ENCODE measurements around the gene CACNA1I.

CACNA1I gene

DNA sequence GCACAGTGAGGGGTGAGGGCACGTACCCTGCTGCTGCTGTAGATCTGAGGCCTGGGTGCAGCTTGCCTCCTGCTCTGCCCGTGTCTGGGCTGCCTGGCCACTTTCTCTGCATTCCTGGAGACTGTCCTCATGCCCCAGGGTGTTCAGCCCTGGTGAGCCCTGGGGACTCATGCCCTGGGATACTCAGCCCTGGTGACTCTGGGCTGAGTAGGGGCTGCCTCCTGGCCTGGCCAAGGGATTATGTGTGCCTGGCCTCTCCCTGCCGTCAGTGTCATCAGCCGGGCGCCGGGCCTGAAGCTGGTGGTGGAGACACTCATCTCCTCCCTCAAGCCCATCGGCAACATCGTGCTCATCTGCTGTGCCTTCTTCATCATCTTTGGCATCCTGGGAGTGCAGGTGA lies 94.7 kb downstream of the CACNA1I start:
- no peak for ATAC-seq
- DNase-seq: no peak
- Mint-ChIP-seq H3K27ac (no peak overlapping the region), H3K9me3 (peaks cover 0 to 7% of the 10 kb centered on the region in 2 donors), H3K27me3 (peaks cover 30% of the 10 kb centered on the region), H3K4me1 (peaks cover 38% of the 10 kb centered on the region), H3K4me3 (no peak overlapping the region)

DNA sequence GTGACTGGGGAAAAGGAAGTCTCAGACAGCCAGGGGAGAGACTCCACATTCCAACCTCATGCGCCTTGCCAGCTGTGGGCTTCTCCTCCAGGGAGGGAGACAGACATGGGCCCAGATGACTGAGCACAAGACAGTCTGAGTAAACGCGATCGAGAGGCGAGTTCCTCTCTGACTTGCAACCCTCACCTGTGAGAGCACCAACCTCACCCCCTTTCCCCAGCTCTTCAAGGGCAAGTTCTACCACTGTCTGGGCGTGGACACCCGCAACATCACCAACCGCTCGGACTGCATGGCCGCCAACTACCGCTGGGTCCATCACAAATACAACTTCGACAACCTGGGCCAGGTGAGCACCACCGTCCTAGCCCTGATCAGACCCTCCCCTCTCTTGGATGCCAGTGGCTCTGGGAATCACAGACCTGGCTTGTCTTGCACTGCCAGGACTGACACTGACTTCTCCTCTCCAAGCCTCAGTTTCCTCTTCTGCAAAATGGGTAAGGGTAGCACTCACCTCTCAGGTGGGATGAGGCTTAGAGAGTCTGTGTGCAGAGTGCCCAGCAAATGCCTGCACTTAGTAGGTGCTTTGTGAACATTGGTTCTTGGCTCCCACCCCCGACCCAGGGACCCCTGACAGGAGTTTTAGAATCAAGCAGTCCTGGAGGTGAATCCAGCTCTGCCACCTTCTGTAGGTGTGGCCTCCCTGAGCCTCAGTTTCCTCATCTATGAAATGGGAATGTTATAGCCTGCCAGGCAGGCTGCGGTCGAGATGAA lies 95.3 kb downstream of the CACNA1I start:
- H3K4me3 Mint-ChIP-seq: no peak overlapping the region
- H3K9me3 Mint-ChIP-seq: peaks cover 4 to 13% of the 10 kb centered on the region in 2 donors
- peaks cover 30% of the 10 kb centered on the region for H3K27me3 Mint-ChIP-seq
- peaks cover 36% of the 10 kb centered on the region for H3K4me1 Mint-ChIP-seq
- peak overlapping the region in 1 of 2 donors; percentile 12 for H3K27ac Mint-ChIP-seq
- no peak for ATAC-seq
- no peak for DNase-seq

DNA sequence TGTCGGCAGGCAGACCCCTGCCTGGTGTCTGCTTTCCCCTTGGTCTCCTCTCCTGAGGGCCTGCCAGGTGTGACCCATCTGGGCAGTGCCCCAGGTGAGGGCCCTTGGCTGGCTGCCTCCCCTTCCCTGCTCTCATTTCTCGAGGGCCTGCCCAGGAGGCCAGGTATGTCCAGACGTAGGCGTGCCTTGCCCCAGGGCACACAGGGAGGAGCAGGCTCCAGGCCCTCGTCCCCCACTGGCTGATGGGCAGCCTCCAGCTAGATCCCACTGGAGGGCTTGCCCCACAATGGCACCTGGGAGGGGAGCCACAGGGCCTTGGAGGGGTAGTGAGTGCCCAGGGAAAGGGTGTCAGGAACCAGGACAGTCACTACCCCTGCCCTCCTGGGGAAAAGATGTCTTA lies 95.9 kb downstream of the CACNA1I start:
- H3K9me3 Mint-ChIP-seq: peaks cover 11 to 20% of the 10 kb centered on the region in 2 donors
- peaks cover 24% of the 10 kb centered on the region for H3K27me3 Mint-ChIP-seq
- DNase-seq (no peak), ATAC-seq (no peak)
- peaks cover 29% of the 10 kb centered on the region for H3K4me1 Mint-ChIP-seq
- no peak overlapping the region for H3K4me3 Mint-ChIP-seq
- H3K27ac Mint-ChIP-seq: no peak overlapping the region

DNA sequence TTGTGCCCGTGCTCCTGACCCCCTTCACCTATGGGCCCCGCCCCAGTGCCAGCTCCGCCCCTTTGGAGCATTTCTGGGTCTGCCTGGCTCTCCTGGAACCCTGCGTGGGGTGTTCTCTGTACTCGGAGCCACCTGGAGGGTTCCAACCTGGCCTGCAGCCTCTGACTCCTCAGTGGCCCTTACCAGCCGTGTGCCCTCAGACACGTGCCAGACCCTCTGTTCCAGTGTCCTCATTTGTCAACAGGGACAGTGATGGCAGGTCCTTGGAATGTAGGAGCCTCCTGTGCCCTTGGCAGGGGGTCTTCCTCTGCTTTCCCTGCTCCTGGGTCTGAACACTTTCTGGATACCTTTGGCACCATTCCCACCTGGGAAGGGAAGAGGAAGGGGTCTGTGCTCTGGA lies 96.4 kb downstream of the CACNA1I start:
- peaks cover 15 to 24% of the 10 kb centered on the region in 2 donors for H3K9me3 Mint-ChIP-seq
- ATAC-seq: no peak
- no peak overlapping the region for H3K4me3 Mint-ChIP-seq
- H3K4me1 Mint-ChIP-seq: peaks cover 27% of the 10 kb centered on the region
- no peak for DNase-seq
- peaks cover 24% of the 10 kb centered on the region for H3K27me3 Mint-ChIP-seq
- peak overlapping the region in 1 of 2 donors; percentile 44 for H3K27ac Mint-ChIP-seq

DNA sequence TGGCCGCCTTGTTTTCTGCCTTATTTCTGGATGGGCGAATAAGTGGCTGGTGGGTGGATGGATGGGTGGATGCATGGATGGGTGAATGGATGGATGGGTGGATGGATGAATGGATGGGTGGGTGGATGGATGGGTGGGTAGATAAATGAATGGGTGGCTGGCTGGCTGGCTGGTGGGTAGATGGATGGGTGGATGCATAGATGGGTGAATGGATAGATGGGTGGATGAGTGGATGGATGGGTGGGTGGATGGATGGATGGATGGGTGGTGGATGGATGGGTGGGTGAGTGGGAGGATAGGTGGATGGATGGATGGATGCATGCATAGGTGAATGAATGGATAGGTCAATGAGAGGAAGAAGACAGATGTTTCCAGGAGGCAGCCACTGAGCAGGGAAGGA lies 98.9 kb downstream of the CACNA1I start:
- Mint-ChIP-seq H3K27ac (no peak overlapping the region), H3K4me1 (peaks cover 6% of the 10 kb centered on the region), H3K4me3 (no peak overlapping the region), H3K9me3 (peaks cover 22 to 44% of the 10 kb centered on the region in 2 donors), H3K27me3 (peaks cover 8% of the 10 kb centered on the region)
- DNase-seq (no peak), ATAC-seq (no peak)

DNA sequence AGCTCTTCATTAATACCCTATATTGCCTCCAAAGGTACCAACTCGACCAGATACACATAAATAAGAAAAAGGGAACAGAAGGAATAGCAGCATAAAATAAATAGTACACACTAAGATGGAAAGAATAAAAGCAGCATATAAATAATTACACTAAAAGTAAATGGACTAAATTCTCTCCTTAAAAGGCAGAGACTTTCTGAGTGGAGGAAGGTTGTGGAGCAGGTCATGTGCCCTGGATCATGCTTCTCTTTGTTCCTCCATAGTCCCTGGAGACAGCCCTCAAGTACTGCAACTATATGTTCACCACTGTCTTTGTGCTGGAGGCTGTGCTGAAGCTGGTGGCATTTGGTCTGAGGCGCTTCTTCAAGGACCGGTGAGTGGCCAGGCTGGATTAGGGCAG lies 101.4 kb downstream of the CACNA1I start:
- H3K27me3 Mint-ChIP-seq: no peaks in the 10 kb centered on the region
- DNase-seq: no peak
- no peak overlapping the region for H3K27ac Mint-ChIP-seq
- H3K9me3 Mint-ChIP-seq: peaks cover 22 to 44% of the 10 kb centered on the region in 2 donors
- H3K4me1 Mint-ChIP-seq: no peaks in the 10 kb centered on the region
- ATAC-seq: no peak
- H3K4me3 Mint-ChIP-seq: no peak overlapping the region

DNA sequence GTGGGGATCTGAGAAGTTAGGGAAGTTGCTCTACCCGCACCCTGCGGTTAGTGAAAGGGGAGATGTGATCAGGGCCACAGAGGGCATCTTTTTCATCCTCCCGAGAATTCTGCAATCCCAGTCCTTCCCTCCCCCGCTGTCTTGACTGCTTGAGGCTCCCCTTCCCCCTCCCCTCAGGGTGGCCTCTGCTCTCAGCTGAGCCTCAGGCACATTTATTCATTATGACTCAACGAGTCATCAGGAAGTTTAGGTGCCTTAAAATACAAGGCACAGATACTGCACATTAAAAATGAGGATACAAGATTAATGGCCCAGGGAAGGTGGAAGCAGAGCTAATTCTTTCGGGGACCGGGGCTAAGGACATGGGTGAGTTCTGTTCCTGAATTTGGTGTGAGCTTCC lies 104.0 kb downstream of the CACNA1I start:
- H3K27me3 Mint-ChIP-seq: no peaks in the 10 kb centered on the region
- no peak overlapping the region for H3K27ac Mint-ChIP-seq
- no peak overlapping the region for H3K4me3 Mint-ChIP-seq
- peaks cover 22 to 43% of the 10 kb centered on the region in 2 donors for H3K9me3 Mint-ChIP-seq
- no peaks in the 10 kb centered on the region for H3K4me1 Mint-ChIP-seq
- no peak for ATAC-seq
- no peak for DNase-seq

DNA sequence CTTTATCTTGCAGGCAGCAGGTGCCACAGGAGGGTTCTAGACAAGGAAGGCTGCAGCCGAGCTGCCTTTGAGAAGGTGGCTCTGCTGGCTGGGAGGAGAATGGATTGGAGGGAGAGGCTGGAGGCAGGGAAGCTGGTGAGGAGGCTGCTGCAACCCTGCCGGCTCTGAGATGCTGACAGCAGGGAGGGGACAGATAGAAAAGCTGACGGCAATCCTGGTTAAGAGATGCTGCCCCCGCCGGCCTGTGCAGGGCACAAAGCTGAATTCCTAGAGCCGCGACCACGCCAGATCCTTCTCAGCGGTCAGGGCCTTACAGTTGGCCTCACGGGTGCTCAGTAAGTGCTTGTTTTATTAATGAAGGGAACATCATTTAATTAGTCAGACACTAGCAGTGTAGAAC lies 105.4 kb downstream of the CACNA1I start:
- DNase-seq: no peak
- H3K4me3 Mint-ChIP-seq: no peak overlapping the region

DNA sequence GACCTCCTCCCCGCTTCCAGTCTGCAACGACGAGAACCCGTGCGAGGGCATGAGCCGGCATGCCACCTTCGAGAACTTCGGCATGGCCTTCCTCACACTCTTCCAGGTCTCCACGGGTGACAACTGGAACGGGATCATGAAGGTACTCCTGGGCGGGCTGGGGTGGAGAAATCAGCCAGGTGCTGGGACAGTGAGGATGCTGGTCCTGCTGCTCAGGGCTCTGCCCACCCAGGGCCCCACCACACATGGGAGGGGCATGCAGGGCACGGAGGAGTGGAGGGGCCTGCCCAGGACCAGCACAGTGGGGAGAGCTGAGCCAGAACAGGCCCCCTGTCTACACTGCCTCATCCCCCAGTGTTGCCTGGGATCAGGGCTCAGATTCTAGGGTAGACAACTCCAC lies 107.4 kb downstream of the CACNA1I start:
- DNase-seq (no peak), ATAC-seq (no peak)

More for the DNA sequence above, 105.4 kb downstream of the CACNA1I start:
- no peaks in the 10 kb centered on the region for H3K27me3 Mint-ChIP-seq
- no peaks in the 10 kb centered on the region for H3K4me1 Mint-ChIP-seq
- peak overlapping the region in 1 of 2 donors; percentile 27 for H3K27ac Mint-ChIP-seq
- ATAC-seq: no peak
- H3K9me3 Mint-ChIP-seq: peaks cover 16 to 29% of the 10 kb centered on the region in 2 donors

DNA sequence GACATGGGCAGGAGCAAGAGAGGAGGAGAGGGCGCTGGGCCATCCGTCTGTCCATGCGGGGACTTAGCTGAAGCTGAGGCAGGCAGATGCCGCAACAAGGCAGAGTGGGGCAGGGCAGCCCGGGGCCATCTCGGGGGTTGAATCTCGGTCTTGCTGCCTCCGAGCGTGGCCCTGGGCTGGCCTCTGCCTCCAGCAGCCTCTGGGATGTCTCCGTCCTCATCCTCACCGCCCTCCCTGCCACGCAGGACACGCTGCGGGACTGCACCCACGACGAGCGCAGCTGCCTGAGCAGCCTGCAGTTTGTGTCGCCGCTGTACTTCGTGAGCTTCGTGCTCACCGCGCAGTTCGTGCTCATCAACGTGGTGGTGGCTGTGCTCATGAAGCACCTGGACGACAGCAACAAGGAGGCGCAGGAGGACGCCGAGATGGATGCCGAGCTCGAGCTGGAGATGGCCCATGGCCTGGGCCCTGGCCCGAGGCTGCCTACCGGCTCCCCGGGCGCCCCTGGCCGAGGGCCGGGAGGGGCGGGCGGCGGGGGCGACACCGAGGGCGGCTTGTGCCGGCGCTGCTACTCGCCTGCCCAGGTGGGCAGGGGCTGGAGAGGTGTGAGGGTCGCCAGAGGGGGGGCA lies 108.4 kb downstream of the CACNA1I start:
- ATAC-seq: no peak
- peaks cover 3% of the 10 kb centered on the region for H3K27me3 Mint-ChIP-seq
- DNase-seq: no peak
- H3K9me3 Mint-ChIP-seq: peaks cover 0 to 1% of the 10 kb centered on the region in 2 donors
- H3K4me3 Mint-ChIP-seq: no peak overlapping the region
- H3K27ac Mint-ChIP-seq: no peak overlapping the region
- H3K4me1 Mint-ChIP-seq: no peaks in the 10 kb centered on the region

More for the DNA sequence above, 107.4 kb downstream of the CACNA1I start:
- H3K4me1 Mint-ChIP-seq: no peaks in the 10 kb centered on the region
- H3K27me3 Mint-ChIP-seq: no peaks in the 10 kb centered on the region
- H3K9me3 Mint-ChIP-seq: peaks cover 0 to 10% of the 10 kb centered on the region in 2 donors
- H3K27ac Mint-ChIP-seq: no peak overlapping the region
- no peak overlapping the region for H3K4me3 Mint-ChIP-seq

DNA sequence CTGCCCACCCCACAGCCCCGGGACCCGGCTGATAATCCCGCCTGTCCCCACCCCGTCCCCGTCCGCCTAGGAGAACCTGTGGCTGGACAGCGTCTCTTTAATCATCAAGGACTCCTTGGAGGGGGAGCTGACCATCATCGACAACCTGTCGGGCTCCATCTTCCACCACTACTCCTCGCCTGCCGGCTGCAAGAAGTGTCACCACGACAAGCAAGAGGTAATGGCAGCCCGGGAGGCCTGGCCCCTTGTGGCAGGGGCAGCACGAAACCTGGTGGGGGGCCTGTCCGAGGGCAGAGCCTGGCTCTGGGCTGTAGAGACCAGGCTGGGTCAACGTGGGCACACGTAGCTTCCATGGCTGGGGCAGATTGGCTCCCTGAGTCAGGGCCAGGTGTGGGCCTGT lies 109.1 kb downstream of the CACNA1I start:
- ATAC-seq (no peak), DNase-seq (no peak)
- Mint-ChIP-seq H3K9me3 (no peaks in the 10 kb centered on the region), H3K27ac (no peak overlapping the region), H3K27me3 (peaks cover 10% of the 10 kb centered on the region), H3K4me1 (peaks cover under 1% of the 10 kb centered on the region), H3K4me3 (no peak overlapping the region)

DNA sequence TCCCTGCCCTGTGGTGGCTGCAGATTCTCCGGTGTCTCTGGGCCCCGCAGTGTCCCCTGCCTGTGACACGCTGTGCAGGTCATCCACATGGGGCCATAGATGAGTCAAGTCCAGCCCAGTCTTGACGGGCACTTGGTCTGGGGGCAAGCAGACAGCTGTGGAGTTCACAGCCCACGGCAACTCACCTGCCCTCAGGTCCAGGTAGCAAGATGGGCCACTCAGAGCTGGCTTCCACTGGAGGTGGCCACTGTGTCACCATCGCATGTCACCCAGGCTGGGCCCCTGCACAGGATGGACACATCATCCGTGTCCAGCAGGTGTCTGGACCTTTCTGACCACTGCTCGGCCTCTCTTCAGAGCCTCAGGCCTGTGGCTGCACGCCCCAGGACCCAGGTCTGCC lies 109.9 kb downstream of the CACNA1I start:
- no peak for ATAC-seq
- H3K4me3 Mint-ChIP-seq: no peak overlapping the region
- peaks cover 6% of the 10 kb centered on the region for H3K4me1 Mint-ChIP-seq
- DNase-seq: no peak
- peaks cover 17% of the 10 kb centered on the region for H3K27me3 Mint-ChIP-seq
- H3K27ac Mint-ChIP-seq: no peak overlapping the region
- no peaks in the 10 kb centered on the region for H3K9me3 Mint-ChIP-seq

DNA sequence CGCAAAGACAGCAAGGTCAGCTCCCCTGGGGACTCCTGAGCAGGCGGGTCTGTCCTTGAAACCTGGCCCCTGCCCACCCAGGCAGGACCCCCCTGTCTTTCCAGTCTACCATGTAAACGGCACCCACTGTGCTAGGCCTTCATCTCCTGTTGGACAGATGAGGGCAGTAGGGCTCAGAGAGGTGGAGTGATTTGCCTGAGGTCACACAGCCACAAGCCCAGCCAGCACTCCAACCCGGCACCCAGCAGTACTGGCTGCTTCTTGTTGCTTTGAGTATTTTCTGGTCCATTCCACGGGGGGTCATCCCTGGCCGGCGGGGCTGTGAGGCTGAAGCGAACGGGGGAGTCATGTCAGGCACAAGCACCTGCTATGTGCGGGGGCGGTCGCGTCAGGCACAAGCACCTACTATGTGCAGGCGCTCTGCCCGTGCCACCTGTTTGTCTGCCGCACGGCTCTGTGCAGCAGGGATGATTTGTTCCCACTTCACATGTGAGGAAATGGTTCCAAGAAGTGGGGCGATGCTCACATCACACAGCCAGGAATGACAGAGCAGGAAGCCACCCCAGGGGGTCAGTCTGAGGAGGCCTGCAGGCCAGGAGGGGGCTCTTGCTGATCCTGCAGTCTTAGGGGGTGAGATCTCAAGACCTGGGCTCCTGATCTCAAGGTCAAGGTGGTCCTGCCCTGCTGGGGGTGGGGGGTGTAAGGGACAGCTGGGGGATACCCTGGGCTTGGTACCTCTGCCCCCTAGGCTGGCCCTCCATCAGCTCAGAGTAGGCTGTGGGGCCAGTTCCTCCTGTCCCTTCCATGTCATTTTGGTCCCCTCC lies 110.7 kb downstream of the CACNA1I start:
- H3K4me1 Mint-ChIP-seq: peaks cover 8% of the 10 kb centered on the region
- peak overlapping the region in 1 of 2 donors; percentile 13 for H3K27ac Mint-ChIP-seq
- H3K27me3 Mint-ChIP-seq: peaks cover 20% of the 10 kb centered on the region
- H3K4me3 Mint-ChIP-seq: no peak overlapping the region
- no peak for DNase-seq
- ATAC-seq: no peak
- no peaks in the 10 kb centered on the region for H3K9me3 Mint-ChIP-seq

DNA sequence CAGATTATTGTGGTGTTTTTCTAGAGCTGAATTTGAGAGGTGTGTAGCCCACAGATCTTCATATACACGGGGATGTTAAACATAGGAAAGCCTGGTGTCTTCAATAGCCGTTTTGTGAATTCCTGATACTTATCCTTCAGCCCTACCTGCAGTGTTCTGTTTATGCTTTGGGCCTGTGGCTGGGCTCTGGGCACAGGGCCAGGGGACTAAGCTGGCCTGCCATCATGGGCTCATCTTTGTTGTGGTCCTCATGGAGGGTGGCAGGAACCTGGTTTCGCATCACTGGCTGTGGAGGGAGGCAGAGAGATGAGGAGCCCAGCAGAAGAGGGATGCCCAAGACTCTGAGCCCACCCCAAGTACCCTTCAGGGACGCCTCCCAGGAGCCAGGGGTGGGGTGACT lies 112.4 kb downstream of the CACNA1I start:
- Mint-ChIP-seq H3K27ac (no peak overlapping the region), H3K4me1 (peaks cover 12% of the 10 kb centered on the region), H3K9me3 (no peaks in the 10 kb centered on the region), H3K27me3 (peaks cover 37% of the 10 kb centered on the region), H3K4me3 (no peak overlapping the region)
- ATAC-seq (no peak), DNase-seq (no peak)

DNA sequence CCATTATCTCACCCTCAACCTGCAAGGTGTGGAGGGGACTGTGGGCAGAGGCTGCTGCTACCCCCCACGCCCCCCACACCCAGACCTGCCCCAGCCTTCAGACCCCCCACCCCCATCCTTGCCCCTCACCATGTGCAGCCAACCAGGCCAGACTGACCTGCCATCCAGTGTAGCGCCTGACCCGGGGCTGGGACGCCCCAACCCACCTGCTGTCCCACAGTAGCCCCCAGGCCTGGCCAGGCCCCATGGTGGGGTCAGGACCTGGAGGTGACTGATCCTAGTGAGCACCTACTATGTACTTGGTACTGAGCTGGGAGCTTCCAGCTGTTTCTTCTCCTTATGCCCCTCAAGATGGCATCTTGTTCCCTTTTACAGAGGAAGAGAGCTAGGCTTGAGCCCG lies 113.1 kb downstream of the CACNA1I start:
- ATAC-seq: no peak
- Mint-ChIP-seq H3K4me3 (no peak overlapping the region), H3K27me3 (peaks cover 43% of the 10 kb centered on the region), H3K27ac (no peak overlapping the region), H3K9me3 (no peaks in the 10 kb centered on the region), H3K4me1 (peaks cover 12% of the 10 kb centered on the region)
- no peak for DNase-seq

Data from stimulated activated naive CD8-positive, alpha-beta T cell treated with anti-CD3 and anti-CD28 coated beads, Interleukin-15, amount 100 ng/mL, for 72 hours (primary cell).